Measurements from ENCODE around the gene VWA8.

VWA8 gene

GRCh38 chr13:41995946-41996345, 35.0 kb upstream of the VWA8 start:
- TF ChIP-seq CTCF (conservative IDR thresholded peaks at IDR 0.05; ENCODE audit: low read depth, low read length) = no peak
- H3K4me3 ChIP-seq (ENCODE audit: low read depth, low read length) = no peak overlapping the region
- peak; percentile 64 for DNase-seq (ENCODE audit: low read depth)

- no peak overlapping the region for H3K4me3 ChIP-seq (ENCODE audit: low read depth, low read length)
- no peak for TF ChIP-seq CTCF (conservative IDR thresholded peaks at IDR 0.05; ENCODE audit: low read depth, low read length)
- DNase-seq (ENCODE audit: low read depth) = no peak
Observed at GRCh38 chr13:41995336-41995735, 34.4 kb upstream of the VWA8 start.

- no peak for DNase-seq (ENCODE audit: low read depth)
- TF ChIP-seq CTCF (conservative IDR thresholded peaks at IDR 0.05; ENCODE audit: low read depth, low read length) = no peak
- H3K4me3 ChIP-seq (ENCODE audit: low read depth, low read length) = no peak overlapping the region
Observed at GRCh38 chr13:41994696-41995095, 33.8 kb upstream of the VWA8 start.

GRCh38 chr13:41991936-41992335, 31.0 kb upstream of the VWA8 start:
- H3K4me3 ChIP-seq (ENCODE audit: low read depth, low read length) = no peak overlapping the region
- no peak for TF ChIP-seq CTCF (conservative IDR thresholded peaks at IDR 0.05; ENCODE audit: low read depth, low read length)
- no peak for DNase-seq (ENCODE audit: low read depth)

- TF ChIP-seq CTCF (conservative IDR thresholded peaks at IDR 0.05; ENCODE audit: low read depth, low read length) = no peak
- DNase-seq (ENCODE audit: low read depth) = no peak
- H3K4me3 ChIP-seq (ENCODE audit: low read depth, low read length) = no peak overlapping the region
Observed at GRCh38 chr13:41988244-41988643, 27.3 kb upstream of the VWA8 start.

GRCh38 chr13:41985788-41986508, 25.0 kb upstream of the VWA8 start:
- no peak for TF ChIP-seq CTCF (conservative IDR thresholded peaks at IDR 0.05; ENCODE audit: low read depth, low read length)
- peak; percentile 31 for DNase-seq (ENCODE audit: low read depth)
- H3K4me3 ChIP-seq (ENCODE audit: low read depth, low read length) = no peak overlapping the region

Data from choroid plexus epithelial cell (primary cell).